SK-N-SH (cell line): ENCODE measurements around the gene CELA3B. TPM values are rescaled to one million over a fixed set of nuclear protein-coding genes. Genes with fewer than 3 reads are reported as not detected.

Experiments used
- CTCF ChIA-PET: fragments of 300-600, 350-600 bp; formaldehyde crosslinking; extraction: SDS; loops from one replicate; lab custom pipeline; 2021; lab: Yijun Ruan, JAX
- POLR2A ChIA-PET: fragments of 350-600 bp; sonication (Branson Sonifier 250); formaldehyde crosslinking; extraction: SDS; loops from one replicate; lab custom pipeline; 2020; ENCODE audit warnings: antibody characterized with exemption, inconsistent platforms; lab: Yijun Ruan, JAX
- DNase-seq: peaks from one replicate; pipeline ENCODE4 v3.0.0; 2012
- H2AFZ ChIP-seq: fragments of 200-600 bp; sonication (generic); 2 replicates; pipeline ENCODE4 v1.8.1; 2016; ENCODE audit warnings: antibody characterized with exemption, mild to moderate bottlenecking, low read depth
- H3F3A ChIP-seq: fragments of 200-600 bp; sonication (generic); replicated peaks from 2 replicates; pipeline ENCODE3; 2016; ENCODE audit warnings: antibody characterized with exemption, mild to moderate bottlenecking; ENCODE audit not compliant: insufficient read depth
- H3K27ac ChIP-seq, 2 experiments: fragments of 200-500 bp in 1 of 2; fragments of 200-600 bp in 1 of 2; sonication (Bioruptor generic) in 1 of 2; sonication (generic), shearing (Covaris generic) in 1 of 2; 2 replicates each; pipeline versions ENCODE4 v1.5.1 to v1.6.1; 2014 to 2016; ENCODE audit warnings: low read depth in 2 of 2, inconsistent platforms in 1 of 2, low read length in 1 of 2, mild to moderate bottlenecking in 1 of 2, mixed read lengths in 1 of 2
- H3K27me3 ChIP-seq: fragments of 200-600 bp; sonication (generic), shearing (Covaris generic); 2 replicates; pipeline ENCODE4 v1.6.1; 2016; ENCODE audit warnings: mixed run types; ENCODE audit not compliant: insufficient read depth
- H3K36me3 ChIP-seq, 2 experiments: fragments of 200-500 bp in 1 of 2; fragments of 200-600 bp in 1 of 2; sonication (Bioruptor generic) in 1 of 2; sonication (generic) in 1 of 2; replicated peaks in 1 of 2; 2 replicates each; pipeline versions ENCODE3 to v1.5.1; 2014 to 2016; ENCODE audit warnings: low read length in 1 of 2, mild to moderate bottlenecking in 1 of 2; ENCODE audit not compliant: insufficient read depth in 2 of 2, control insufficient read depth in 1 of 2
- H3K4me1 ChIP-seq, 2 experiments: fragments of 200-500 bp in 1 of 2; fragments of 200-600 bp in 1 of 2; sonication (Bioruptor generic) in 1 of 2; sonication (generic), shearing (Covaris generic) in 1 of 2; 2 replicates each; pipeline versions ENCODE4 v1.5.1 to v1.6.1; 2014 to 2016; ENCODE audit warnings: low read depth in 1 of 2, low read length in 1 of 2, mixed run types in 1 of 2; ENCODE audit not compliant: insufficient read depth in 2 of 2, control insufficient read depth in 1 of 2
- H3K4me2 ChIP-seq: fragments of 200-600 bp; sonication (generic), shearing (Covaris generic); 2 replicates; pipeline ENCODE4 v1.6.1; 2017; ENCODE audit warnings: mixed run types
- H3K4me3 ChIP-seq, 2 experiments: fragments of 200-500 bp in 1 of 2; fragments of 200-600 bp in 1 of 2; sonication (Bioruptor generic) in 1 of 2; sonication (generic), shearing (Covaris generic) in 1 of 2; 2 replicates each; pipeline versions ENCODE4 v1.5.1 to v1.8.1; 2014 to 2016; ENCODE audit warnings: low read depth in 2 of 2, inconsistent platforms in 1 of 2, low read length in 1 of 2, mild to moderate bottlenecking in 1 of 2, mixed read lengths in 1 of 2, moderate library complexity in 1 of 2
- H3K79me2 ChIP-seq: fragments of 200-600 bp; sonication (generic); 2 replicates; pipeline ENCODE4 v1.8.1; 2017; ENCODE audit warnings: mild to moderate bottlenecking; ENCODE audit not compliant: insufficient read depth
- H3K9ac ChIP-seq: fragments of 200-600 bp; sonication (generic); 2 replicates; pipeline ENCODE4 v1.6.1; 2017; ENCODE audit warnings: mixed run types
- H3K9me2 ChIP-seq: fragments of 200-600 bp; sonication (generic); 2 replicates; pipeline ENCODE4 v1.6.1; 2017; ENCODE audit warnings: mixed run types
- H3K9me3 ChIP-seq: fragments of 200-600 bp; sonication (generic); 2 replicates; pipeline ENCODE4 v1.6.1; 2017; ENCODE audit warnings: mixed run types, mild to moderate bottlenecking, moderate library complexity
- H4K20me1 ChIP-seq: fragments of 200-600 bp; sonication (generic); 2 replicates; pipeline ENCODE4 v1.6.1; 2017; ENCODE audit warnings: mild to moderate bottlenecking, mixed run types; ENCODE audit not compliant: insufficient read depth
- EP300 ChIP-seq, 2 experiments: IDR thresholded peaks; 2 replicates each; pipeline versions ENCODE4 v1.4.0 to v1.6.1; 2012; ENCODE audit warnings: borderline replicate concordance in 1 of 2, low read depth in 1 of 2, low read length in 1 of 2
- EZH2phosphoT487 ChIP-seq: fragments of 200-600 bp; sonication (generic); IDR thresholded peaks from 2 replicates; pipeline ENCODE4 v1.6.1; 2017; ENCODE audit warnings: low read depth, mixed run types, mild to moderate bottlenecking, antibody characterized with exemption, moderate library complexity, borderline replicate concordance
- FOXM1 ChIP-seq: IDR thresholded peaks from 2 replicates; pipeline ENCODE4 v1.4.0; 2012; ENCODE audit warnings: low read depth, mild to moderate bottlenecking
- JUND ChIP-seq: IDR thresholded peaks from 2 replicates; pipeline ENCODE4 v1.4.0; 2012
- MXI1 ChIP-seq: IDR thresholded peaks from 2 replicates; pipeline ENCODE4 v1.6.1; 2012; ENCODE audit warnings: mild to moderate bottlenecking, low read depth, low read length, improper control_type of control experiment
- RCOR1 ChIP-seq: fragments of 150-350 bp; IDR thresholded peaks from 2 replicates; pipeline ENCODE4 v1.6.1; 2017; ENCODE audit warnings: antibody characterized with exemption, low read length
- RFX5 ChIP-seq: IDR thresholded peaks from 2 replicates; pipeline ENCODE4 v1.6.1; 2012; ENCODE audit warnings: mild to moderate bottlenecking, improper control_type of control experiment, low read length
- SIN3A ChIP-seq: IDR thresholded peaks from 2 replicates; pipeline ENCODE4 v1.6.1; 2012; ENCODE audit warnings: low read depth, mild to moderate bottlenecking, low read length, moderate library complexity, borderline replicate concordance
- SMC3 ChIP-seq: IDR thresholded peaks from 2 replicates; pipeline ENCODE4 v1.6.1; 2012; ENCODE audit warnings: low read depth, low read length, improper control_type of control experiment
- TCF12 ChIP-seq: IDR thresholded peaks from 2 replicates; pipeline ENCODE4 v1.4.0; 2012
- TEAD4 ChIP-seq: IDR thresholded peaks from 2 replicates; pipeline ENCODE4 v1.4.0; 2012; ENCODE audit warnings: mild to moderate bottlenecking, borderline replicate concordance; ENCODE audit not compliant: insufficient read depth
- WGBS: methylation state at CpG from one replicate; pipeline ENCODE4 v1.1.6; 2017; ENCODE audit warnings: low lambda C conversion rate; 5-methylcytosine and 5-hydroxymethylcytosine counted together
- polyA plus RNA-seq, 3 experiments: library from polyadenylated mRNA; depleted of rRNA; stranded (reverse); fragments of >200 nt; gene quantifications; 2 replicates each; pipeline ENCODE4 v1.2.3, GENCODE V29; 2012
- TF ChIP-seq, protein P1 (sequence below): IDR thresholded peaks from 2 replicates; pipeline ENCODE4 v1.4.0; 2012; ENCODE audit warnings: low read depth
- TF ChIP-seq, protein P2 (sequence below): fragments of 150-350 bp; IDR thresholded peaks from 2 replicates; pipeline ENCODE4 v1.6.1; 2016; ENCODE audit warnings: mild to moderate bottlenecking, low read depth, low read length
- TF ChIP-seq, protein P3 (sequence below): fragments of 150-350 bp; IDR thresholded peaks from 2 replicates; pipeline ENCODE4 v1.6.1; 2017; ENCODE audit warnings: antibody characterized with exemption, low read length, low read depth, borderline replicate concordance
- TF ChIP-seq, protein P4 (sequence below): IDR thresholded peaks from 2 replicates; pipeline ENCODE4; 2012

Gene CELA3B
- polyA plus RNA-seq, 1 of the 3 experiments (the other 2 are of a cell fraction), result not detected

DNA sequence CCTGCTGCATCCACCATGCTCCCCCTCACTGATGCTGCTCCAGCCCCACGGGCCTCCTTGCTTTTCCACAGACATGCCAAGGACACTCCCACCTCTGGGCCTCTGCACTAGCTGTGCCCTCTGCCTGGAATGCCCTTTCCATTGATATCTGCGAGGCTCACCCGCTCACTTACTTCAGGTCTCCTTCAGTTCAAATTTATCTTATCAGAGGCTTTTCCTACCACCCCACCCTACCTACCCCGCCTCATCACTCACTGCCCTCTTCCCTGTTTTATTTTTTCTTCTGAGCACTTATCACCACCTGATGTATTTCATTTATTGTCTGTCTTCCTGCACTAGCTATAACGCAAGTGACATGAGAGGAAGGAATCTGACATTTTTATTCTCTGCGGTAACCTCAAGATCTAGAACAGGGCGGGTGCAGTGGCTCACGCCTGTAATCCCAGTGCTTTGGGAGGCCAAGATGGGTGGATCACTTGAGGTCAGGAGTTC lies 46.7 kb upstream of the CELA3B start:
- CTCF ChIA-PET, result interaction anchor here (0.7 kb wide), 2 partner anchors 402 to 766 kb away, joined by 3 to 4 read pairs; no protein-coding TSS in a partner anchor
- POLR2A ChIA-PET, result no interaction called here
- H3K79me2 ChIP-seq, result peaks cover 88% of the 10 kb centered on the region
- H3F3A ChIP-seq, result peaks cover 11% of the 10 kb centered on the region
- peak overlapping the region in 1 of 2 experiments; percentile 92; a peak in 2 of 4 replicates for H3K27ac ChIP-seq
- H4K20me1 ChIP-seq, result no peaks in the 10 kb centered on the region
- no peak overlapping the region for H3K9ac ChIP-seq
- no peak for TF ChIP-seq SIN3A
- TF ChIP-seq, protein P1, sequence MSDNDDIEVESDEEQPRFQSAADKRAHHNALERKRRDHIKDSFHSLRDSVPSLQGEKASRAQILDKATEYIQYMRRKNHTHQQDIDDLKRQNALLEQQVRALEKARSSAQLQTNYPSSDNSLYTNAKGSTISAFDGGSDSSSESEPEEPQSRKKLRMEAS, result no peak
- no peak for TF ChIP-seq EP300 (IDR thresholded peaks at IDR 0.05; ENCODE audit: borderline replicate concordance in 1 of 2, low read depth in 1 of 2, low read length in 1 of 2)
- TF ChIP-seq, protein P2, sequence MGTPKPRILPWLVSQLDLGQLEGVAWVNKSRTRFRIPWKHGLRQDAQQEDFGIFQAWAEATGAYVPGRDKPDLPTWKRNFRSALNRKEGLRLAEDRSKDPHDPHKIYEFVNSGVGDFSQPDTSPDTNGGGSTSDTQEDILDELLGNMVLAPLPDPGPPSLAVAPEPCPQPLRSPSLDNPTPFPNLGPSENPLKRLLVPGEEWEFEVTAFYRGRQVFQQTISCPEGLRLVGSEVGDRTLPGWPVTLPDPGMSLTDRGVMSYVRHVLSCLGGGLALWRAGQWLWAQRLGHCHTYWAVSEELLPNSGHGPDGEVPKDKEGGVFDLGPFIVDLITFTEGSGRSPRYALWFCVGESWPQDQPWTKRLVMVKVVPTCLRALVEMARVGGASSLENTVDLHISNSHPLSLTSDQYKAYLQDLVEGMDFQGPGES, result no peak
- TF ChIP-seq, protein P3, sequence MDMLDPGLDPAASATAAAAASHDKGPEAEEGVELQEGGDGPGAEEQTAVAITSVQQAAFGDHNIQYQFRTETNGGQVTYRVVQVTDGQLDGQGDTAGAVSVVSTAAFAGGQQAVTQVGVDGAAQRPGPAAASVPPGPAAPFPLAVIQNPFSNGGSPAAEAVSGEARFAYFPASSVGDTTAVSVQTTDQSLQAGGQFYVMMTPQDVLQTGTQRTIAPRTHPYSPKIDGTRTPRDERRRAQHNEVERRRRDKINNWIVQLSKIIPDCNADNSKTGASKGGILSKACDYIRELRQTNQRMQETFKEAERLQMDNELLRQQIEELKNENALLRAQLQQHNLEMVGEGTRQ, result no peak
- no peak for TF ChIP-seq TCF12
- TF ChIP-seq FOXM1, result no peak
- no peak for TF ChIP-seq SMC3
- TF ChIP-seq, protein P4, sequence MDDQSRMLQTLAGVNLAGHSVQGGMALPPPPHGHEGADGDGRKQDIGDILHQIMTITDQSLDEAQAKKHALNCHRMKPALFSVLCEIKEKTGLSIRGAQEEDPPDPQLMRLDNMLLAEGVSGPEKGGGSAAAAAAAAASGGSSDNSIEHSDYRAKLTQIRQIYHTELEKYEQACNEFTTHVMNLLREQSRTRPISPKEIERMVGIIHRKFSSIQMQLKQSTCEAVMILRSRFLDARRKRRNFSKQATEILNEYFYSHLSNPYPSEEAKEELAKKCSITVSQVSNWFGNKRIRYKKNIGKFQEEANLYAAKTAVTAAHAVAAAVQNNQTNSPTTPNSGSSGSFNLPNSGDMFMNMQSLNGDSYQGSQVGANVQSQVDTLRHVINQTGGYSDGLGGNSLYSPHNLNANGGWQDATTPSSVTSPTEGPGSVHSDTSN, result no peak
- TF ChIP-seq MXI1, result no peak
- no peak for TF ChIP-seq RCOR1
- no peak for TF ChIP-seq EZH2phosphoT487
- TF ChIP-seq JUND, result no peak
- TF ChIP-seq RFX5, result no peak
- TF ChIP-seq TEAD4, result no peak
- H2AFZ ChIP-seq, result no peak overlapping the region
- DNase-seq, result no peak
- no peaks in the 10 kb centered on the region for H3K9me3 ChIP-seq
- H3K4me2 ChIP-seq, result peak overlapping the region; percentile 51; the same call in 1 of the 2 replicates
- H3K4me3 ChIP-seq, result no peak overlapping the region
- no peaks in the 10 kb centered on the region for H3K9me2 ChIP-seq
- no peaks in the 10 kb centered on the region for H3K36me3 ChIP-seq
- no peaks in the 10 kb centered on the region for H3K27me3 ChIP-seq
- H3K4me1 ChIP-seq, result peaks cover 8 to 45% of the 10 kb centered on the region in 2 experiments; a peak in 3 of 4 replicates
- 90% methylated on average over 8 of the region's 8 CpGs for WGBS
